Stimulated activated CD8-positive, alpha-beta memory T cell treated with anti-CD3 and anti-CD28 coated beads, Interleukin-15, amount 100 ng/mL, for 4 hours (primary cell): Measurements from ENCODE around the gene VN1R5.

ENCODE experiments used
- DNase-seq, 2 donors: peaks; one replicate each; pipeline ENCODE4 v3.0.0-alpha.2; 2020; ENCODE audit warnings: low read depth in 2 of 2

VN1R5 gene

GRCh38 chr1:247300491-247301175 is 44.8 kb downstream of the VN1R5 start:
- DNase-seq: no peak

GRCh38 chr1:247301176-247301540 is 45.3 kb downstream of the VN1R5 start:
- no peak for DNase-seq

- DNase-seq: no peak
Observed at GRCh38 chr1:247303216-247303615, 47.3 kb downstream of the VN1R5 start.

- DNase-seq: no peak
Observed at GRCh38 chr1:247304031-247304430, 48.2 kb downstream of the VN1R5 start.
